HEK293T (cell line): Measurements from ENCODE around the gene CPLX4.

ENCODE experiments used
- ARNT ChIP-seq: fragments of 450-650 bp; IDR thresholded peaks from 2 replicates; pipeline ENCODE4 v1.6.1; 2017; ENCODE audit warnings: mild to moderate bottlenecking
- BHLHE40 ChIP-seq: fragments of 450-650 bp; IDR thresholded peaks from 2 replicates; pipeline ENCODE4 v1.6.1; 2016; ENCODE audit warnings: mild to moderate bottlenecking, moderate library complexity, borderline replicate concordance
- CTBP1 ChIP-seq: fragments of 450-650 bp; IDR thresholded peaks from 2 replicates; pipeline ENCODE4 v1.6.1; 2016; ENCODE audit warnings: borderline replicate concordance
- ELF4 ChIP-seq: fragments of 450-650 bp; IDR thresholded peaks from 2 replicates; pipeline ENCODE4 v1.6.1; 2017; ENCODE audit warnings: antibody characterized with exemption
- FOXA1 ChIP-seq: fragments of 450-650 bp; IDR thresholded peaks from 2 replicates; pipeline ENCODE4 v1.6.1; 2016; ENCODE audit warnings: mild to moderate bottlenecking
- FOXK2 ChIP-seq: fragments of 450-650 bp; IDR thresholded peaks from 2 replicates; pipeline ENCODE4 v1.6.1; 2016; ENCODE audit warnings: mild to moderate bottlenecking
- FOXM1 ChIP-seq: fragments of 450-650 bp; IDR thresholded peaks from 2 replicates; pipeline ENCODE4 v1.6.1; 2017; ENCODE audit warnings: mild to moderate bottlenecking, borderline replicate concordance
- HDGF ChIP-seq: fragments of 450-650 bp; IDR thresholded peaks from 2 replicates; pipeline ENCODE4 v1.6.1; 2017; ENCODE audit warnings: antibody characterized with exemption, borderline replicate concordance
- LEF1 ChIP-seq: fragments of 450-650 bp; IDR thresholded peaks from 2 replicates; pipeline ENCODE4 v1.6.1; 2017; ENCODE audit warnings: mild to moderate bottlenecking, borderline replicate concordance
- PKNOX1 ChIP-seq: fragments of 450-650 bp; IDR thresholded peaks from 2 replicates; pipeline ENCODE4 v1.6.1; 2016
- SP1 ChIP-seq: fragments of 450-650 bp; IDR thresholded peaks from 2 replicates; pipeline ENCODE4 v1.6.1; 2017
- SUZ12 ChIP-seq: fragments of 450-650 bp; IDR thresholded peaks from 2 replicates; pipeline ENCODE4 v1.6.1; 2016; ENCODE audit warnings: mild to moderate bottlenecking
- TARDBP ChIP-seq: fragments of 450-650 bp; IDR thresholded peaks from 2 replicates; pipeline ENCODE4 v1.6.1; 2016
- ZNF384 ChIP-seq: fragments of 450-650 bp; IDR thresholded peaks from 2 replicates; pipeline ENCODE4 v1.6.1; 2016

- TF ChIP-seq FOXK2 = no peak
- TF ChIP-seq TARDBP = no peak
- no peak for TF ChIP-seq BHLHE40
- no peak for TF ChIP-seq ZNF384
- TF ChIP-seq HDGF = no peak
- no peak for TF ChIP-seq FOXA1
- TF ChIP-seq SP1 = no peak
- TF ChIP-seq SUZ12 = no peak
- no peak for TF ChIP-seq PKNOX1
- no peak for TF ChIP-seq ARNT
- TF ChIP-seq ELF4 = no peak
- no peak for TF ChIP-seq FOXM1
- TF ChIP-seq CTBP1 = no peak
- no peak for TF ChIP-seq LEF1
Observed at GRCh38 chr18:59308248-59308937, 10.1 kb downstream of the CPLX4 start.
